ENCODE results near the gene RASIP1.
A peak's percentile ranks its signal among the peaks of the same experiment; 100 is the strongest.

The RASIP1 gene

GRCh38 chr19:48745208-48745995 lies 5.0 kb upstream of the RASIP1 start:
- TF ChIP-seq CTCF (IDR thresholded peaks at IDR 0.05; ENCODE audit: extremely low read depth, missing control alignments): no peak
- peak; percentile 79 for DNase-seq (ENCODE audit: low spot score)

- DNase-seq (ENCODE audit: low spot score): no peak
- no peak for TF ChIP-seq CTCF (IDR thresholded peaks at IDR 0.05; ENCODE audit: extremely low read depth, missing control alignments)
Observed at GRCh38 chr19:48742096-48742495, 1.7 kb upstream of the RASIP1 start.

- no peak for TF ChIP-seq CTCF (IDR thresholded peaks at IDR 0.05; ENCODE audit: extremely low read depth, missing control alignments)
- peak; percentile 69 for DNase-seq (ENCODE audit: low spot score)
Observed at GRCh38 chr19:48741129-48741999, 954 bp upstream of the RASIP1 start.

GRCh38 chr19:48739404-48740163 lies 826 bp downstream of the RASIP1 start:
- DNase-seq (ENCODE audit: low spot score): no peak
- TF ChIP-seq CTCF (IDR thresholded peaks at IDR 0.05; ENCODE audit: extremely low read depth, missing control alignments): no peak

GRCh38 chr19:48738557-48739403 lies 1.6 kb downstream of the RASIP1 start:
- peak; percentile 100 for DNase-seq (ENCODE audit: low spot score)
- TF ChIP-seq CTCF (IDR thresholded peaks at IDR 0.05; ENCODE audit: extremely low read depth, missing control alignments): peak; percentile 61

- TF ChIP-seq CTCF (IDR thresholded peaks at IDR 0.05; ENCODE audit: extremely low read depth, missing control alignments): no peak
- no peak for DNase-seq (ENCODE audit: low spot score)
Observed at GRCh38 chr19:48737360-48737998, 2.9 kb downstream of the RASIP1 start.
